Esophagus muscularis mucosa (tissue), 4 donors: Measurements from ENCODE around the gene MAP3K10. TPM values are rescaled to one million over a fixed set of nuclear protein-coding genes. Genes with fewer than 3 reads are reported as not detected.

Source experiments
- DNase-seq: peaks from one replicate; pipeline ENCODE4 v3.0.0-alpha.2; 2017; ENCODE audit errors: extremely low spot score
- H3K27ac ChIP-seq, 4 donors: fragments of 200-600 bp; sonication (generic); replicated peaks in 1 of 4; 1 replicate in 3 of 4; 2 replicates in 1 of 4; pipeline ENCODE4 v1.5.1; 2016 to 2019; ENCODE audit warnings: mild to moderate bottlenecking in 1 of 4
- H3K27me3 ChIP-seq, 4 donors: fragments of 200-600 bp; sonication (generic); one replicate each; pipeline versions ENCODE4 v1.5.1 to v1.6.0; 2016 to 2019
- H3K36me3 ChIP-seq, 4 donors: fragments of 200-600 bp; sonication (generic); one replicate each; pipeline ENCODE4 v1.5.1; 2016 to 2019
- H3K4me1 ChIP-seq, 4 donors: fragments of 200-600 bp; sonication (generic); one replicate each; pipeline ENCODE4 v1.5.1; 2016 to 2019
- H3K4me3 ChIP-seq, 4 donors: fragments of 200-600 bp; sonication (generic); 1 replicate in 2 of 4; 2 replicates in 2 of 4; pipeline ENCODE4 v1.5.1; 2016 to 2019; ENCODE audit warnings: mild to moderate bottlenecking in 4 of 4, moderate library complexity in 1 of 4
- H3K9me3 ChIP-seq, 4 donors: fragments of 200-600 bp; sonication (generic); 1 replicate in 3 of 4; 2 replicates in 1 of 4; pipeline ENCODE4 v1.5.1; 2016 to 2019
- EP300 ChIP-seq: sonication (generic); formaldehyde crosslinking; IDR thresholded peaks from one replicate; pipeline ENCODE4 v1.6.1; 2017; ENCODE audit warnings: antibody characterized with exemption
- POLR2A ChIP-seq: fragments of 450-650 bp; IDR thresholded peaks from one replicate; pipeline ENCODE4 v1.6.1; 2017; ENCODE audit warnings: antibody characterized with exemption, moderate library complexity, mild to moderate bottlenecking, low read depth
- POLR2AphosphoS5 ChIP-seq, 2 donors: sonication (generic); formaldehyde crosslinking; IDR thresholded peaks; one replicate each; pipeline ENCODE4 v1.6.1; 2017; ENCODE audit warnings: antibody characterized with exemption in 2 of 2
- WGBS: methylation state at CpG from one replicate; pipeline ENCODE4 v1.1.5; 2018; 5-methylcytosine and 5-hydroxymethylcytosine counted together
- intact Hi-C: fragments of 100-400 bp; cut with DNase I; formaldehyde crosslinking; loops from one replicate; pipeline ENCODE4 v1.15.1; 2023
- total RNA-seq, 4 donors: library from RNA; depleted of rRNA; stranded (reverse); fragments of >200 nt; gene quantifications; one replicate each; pipeline versions ENCODE4 v1.1.0 to v1.2.1, GENCODE V29; 2016
- TF ChIP-seq, protein P1 (sequence below), 3 experiments: fragments of 200-600 bp in 2 of 3; fragments of 450-650 bp in 1 of 3; sonication (generic) in 2 of 3; IDR thresholded peaks; one replicate each; pipeline ENCODE4 v1.5.1; 2017 to 2019; ENCODE audit warnings: antibody characterized with exemption in 3 of 3, mild to moderate bottlenecking in 2 of 3, moderate library complexity in 1 of 3

Gene MAP3K10
- total RNA-seq, 4 donors from 2014 or later, result 10.1 to 25.9 (median 20.8) TPM

DNA sequence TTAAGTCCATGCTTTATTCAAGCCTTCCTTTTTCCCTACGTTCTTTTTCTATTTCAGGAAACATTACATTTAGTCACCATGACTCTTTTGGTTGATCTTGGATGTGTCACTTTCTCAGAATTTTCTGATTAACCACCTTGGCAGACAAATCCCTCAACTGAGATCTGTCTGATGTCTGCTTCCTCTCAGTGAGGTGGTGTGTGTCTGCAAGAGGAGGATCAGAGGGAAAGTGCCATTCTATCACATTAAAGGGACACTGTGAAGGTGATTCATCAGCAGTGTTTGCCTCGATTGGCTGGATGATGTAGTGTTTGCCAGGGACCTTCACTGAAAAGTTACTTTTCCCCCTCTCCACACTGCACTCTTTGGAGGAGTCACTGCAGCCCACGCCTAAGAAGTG, 38.3 kb downstream of the MAP3K10 start:
- 30% methylated on average over 3 of the region's 3 CpGs for WGBS
- intact Hi-C loops, result no loop called here
- Histone ChIP-seq H3K27me3 (peaks cover 0 to 28% (median 23%) of the 10 kb centered on the region in 4 donors), H3K4me1 (peaks cover 27 to 35% (median 32%) of the 10 kb centered on the region in 4 donors), H3K4me3 (no peak overlapping the region), H3K27ac (no peak overlapping the region), H3K36me3 (peaks cover 6 to 21% (median 18%) of the 10 kb centered on the region in 4 donors), H3K9me3 (no peaks in the 10 kb centered on the region)
- no peak for DNase-seq
- TF ChIP-seq, protein P1, sequence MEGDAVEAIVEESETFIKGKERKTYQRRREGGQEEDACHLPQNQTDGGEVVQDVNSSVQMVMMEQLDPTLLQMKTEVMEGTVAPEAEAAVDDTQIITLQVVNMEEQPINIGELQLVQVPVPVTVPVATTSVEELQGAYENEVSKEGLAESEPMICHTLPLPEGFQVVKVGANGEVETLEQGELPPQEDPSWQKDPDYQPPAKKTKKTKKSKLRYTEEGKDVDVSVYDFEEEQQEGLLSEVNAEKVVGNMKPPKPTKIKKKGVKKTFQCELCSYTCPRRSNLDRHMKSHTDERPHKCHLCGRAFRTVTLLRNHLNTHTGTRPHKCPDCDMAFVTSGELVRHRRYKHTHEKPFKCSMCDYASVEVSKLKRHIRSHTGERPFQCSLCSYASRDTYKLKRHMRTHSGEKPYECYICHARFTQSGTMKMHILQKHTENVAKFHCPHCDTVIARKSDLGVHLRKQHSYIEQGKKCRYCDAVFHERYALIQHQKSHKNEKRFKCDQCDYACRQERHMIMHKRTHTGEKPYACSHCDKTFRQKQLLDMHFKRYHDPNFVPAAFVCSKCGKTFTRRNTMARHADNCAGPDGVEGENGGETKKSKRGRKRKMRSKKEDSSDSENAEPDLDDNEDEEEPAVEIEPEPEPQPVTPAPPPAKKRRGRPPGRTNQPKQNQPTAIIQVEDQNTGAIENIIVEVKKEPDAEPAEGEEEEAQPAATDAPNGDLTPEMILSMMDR (IDR thresholded peaks at IDR 0.05), result no peak
- TF ChIP-seq EP300 (no peak), POLR2A (no peak), POLR2AphosphoS5 (IDR thresholded peaks at IDR 0.05) (no peak)

DNA sequence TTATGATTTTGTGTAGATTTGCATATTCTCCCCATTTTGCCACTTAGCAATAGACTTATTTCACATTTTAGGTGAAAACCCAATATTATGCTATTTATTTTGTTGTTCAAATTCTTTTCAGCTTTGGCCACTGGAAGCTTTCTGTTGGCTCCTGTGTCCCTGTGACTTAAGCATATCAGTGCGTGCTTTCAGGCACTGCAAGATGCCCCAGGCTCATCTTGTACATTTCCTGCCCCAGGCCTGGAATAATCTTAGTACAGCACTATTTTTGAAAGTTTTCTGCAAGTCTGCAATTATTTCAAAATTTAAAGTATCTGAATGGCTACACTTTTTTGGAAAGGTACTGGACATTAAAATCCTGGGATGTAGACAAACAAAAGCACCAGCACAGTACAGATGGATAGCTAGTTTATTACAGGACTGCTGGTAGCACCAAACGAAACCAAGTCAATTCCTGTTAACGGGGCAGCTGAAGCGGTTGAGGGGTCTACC, 38.7 kb downstream of the MAP3K10 start:
- DNase-seq, result no peak
- H3K27me3 ChIP-seq, result peaks cover 0 to 23% (median 20%) of the 10 kb centered on the region in 4 donors
- peaks cover 27 to 35% (median 32%) of the 10 kb centered on the region in 4 donors for H3K4me1 ChIP-seq
- H3K36me3 ChIP-seq, result peaks cover 11 to 26% (median 23%) of the 10 kb centered on the region in 4 donors
- H3K9me3 ChIP-seq, result no peaks in the 10 kb centered on the region
- intact Hi-C loops, result no loop called here
- TF ChIP-seq POLR2A (no peak), POLR2AphosphoS5 (IDR thresholded peaks at IDR 0.05) (no peak), EP300 (no peak)
- TF ChIP-seq, protein P1 (IDR thresholded peaks at IDR 0.05), result no peak
- H3K27ac ChIP-seq, result no peak overlapping the region
- no peak overlapping the region for H3K4me3 ChIP-seq
- WGBS, result 67% methylated on average over 3 of the region's 4 CpGs

DNA sequence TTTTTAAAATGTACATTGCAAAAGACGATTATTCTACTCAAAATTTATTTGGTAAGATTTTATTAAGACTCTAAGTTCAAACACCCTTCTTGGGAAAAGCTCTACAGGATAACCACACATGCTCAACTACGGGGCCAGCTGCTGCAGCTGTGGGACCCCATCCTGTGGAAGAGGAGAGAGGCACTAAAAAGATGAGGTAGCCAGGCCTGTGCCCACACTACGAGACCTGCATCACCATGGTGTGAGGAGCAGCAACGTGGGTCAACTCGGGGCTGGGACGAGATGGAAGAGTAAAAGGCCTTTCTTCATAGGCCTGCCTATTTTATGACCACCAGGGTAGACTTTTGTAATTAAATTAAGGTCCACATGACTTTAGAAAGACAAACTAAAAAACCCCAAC, 39.8 kb downstream of the MAP3K10 start:
- 89% methylated on average over 6 of the region's 6 CpGs for WGBS
- H3K4me1 ChIP-seq, result peaks cover 21 to 26% (median 25%) of the 10 kb centered on the region in 4 donors
- intact Hi-C loops, result no loop called here
- peaks cover 21 to 37% (median 34%) of the 10 kb centered on the region in 4 donors for H3K36me3 ChIP-seq
- H3K27ac ChIP-seq, result no peak overlapping the region
- H3K9me3 ChIP-seq, result no peaks in the 10 kb centered on the region
- DNase-seq, result no peak
- H3K27me3 ChIP-seq, result peaks cover 0 to 12% (median 10%) of the 10 kb centered on the region in 4 donors
- TF ChIP-seq POLR2A (no peak), EP300 (no peak), POLR2AphosphoS5 (IDR thresholded peaks at IDR 0.05) (no peak)
- TF ChIP-seq, protein P1 (IDR thresholded peaks at IDR 0.05), result no peak
- H3K4me3 ChIP-seq, result no peak overlapping the region

DNA sequence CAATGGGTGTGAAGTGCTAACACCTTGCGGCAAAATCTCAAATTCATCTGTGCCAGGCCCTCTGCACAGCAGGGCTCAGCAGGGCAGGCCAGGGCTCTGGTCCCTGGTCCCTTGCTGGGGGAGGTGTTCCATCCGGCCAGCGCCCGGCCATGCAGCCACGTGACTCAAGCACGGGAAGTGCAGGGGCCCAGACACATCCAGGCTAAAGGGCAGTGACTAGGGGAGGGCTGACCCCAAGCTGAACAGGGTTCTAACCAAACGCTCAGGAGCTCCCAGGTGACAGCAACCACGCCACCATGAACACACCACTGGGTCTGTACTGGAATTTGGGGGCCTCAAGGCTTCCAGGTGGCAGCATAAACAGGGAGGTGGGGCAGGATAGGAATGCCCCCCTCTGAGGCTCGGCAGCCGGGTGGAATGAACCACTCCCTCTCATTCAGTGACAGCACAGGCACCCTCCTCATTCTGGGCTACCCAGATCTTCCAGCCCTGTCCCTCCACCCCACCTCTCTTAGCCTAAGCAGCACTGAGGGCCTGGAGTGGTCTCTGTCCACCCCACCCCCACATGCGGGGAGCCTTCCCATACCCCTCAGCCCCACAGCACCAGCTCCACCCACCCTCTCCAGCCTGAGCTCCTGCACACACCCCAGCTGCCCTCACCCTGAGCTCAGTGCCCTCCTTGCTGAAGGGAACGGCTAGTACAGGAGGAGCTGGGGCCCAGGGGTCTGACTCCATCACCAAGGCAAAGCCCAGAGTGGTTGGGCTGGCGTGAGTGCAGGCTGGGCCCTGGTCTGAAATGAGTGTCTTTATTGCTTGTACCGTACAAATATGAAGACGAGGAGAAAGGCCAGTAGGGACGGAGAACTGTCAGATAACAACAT, 40.6 kb downstream of the MAP3K10 start:
- Histone ChIP-seq H3K9me3 (no peaks in the 10 kb centered on the region), H3K36me3 (peaks cover 29 to 44% (median 41%) of the 10 kb centered on the region in 4 donors), H3K4me3 (no peak overlapping the region), H3K4me1 (peaks cover 14 to 19% (median 18%) of the 10 kb centered on the region in 4 donors), H3K27ac (peak overlapping the region in 2 of 4 donors; percentile 36 to 44), H3K27me3 (peaks cover 0 to 5% (median 3%) of the 10 kb centered on the region in 4 donors)
- 64% methylated on average over 14 of the region's 16 CpGs for WGBS
- TF ChIP-seq POLR2AphosphoS5 (IDR thresholded peaks at IDR 0.05) (peak in 1 of 2 donors; percentile 33), POLR2A (no peak), EP300 (no peak)
- TF ChIP-seq, protein P1 (IDR thresholded peaks at IDR 0.05), result no peak
- intact Hi-C loops, result no loop called here
- no peak for DNase-seq
